Retinal pigment epithelial cell (primary cell): ENCODE results near the gene MX1.

Experiments
- DNase-seq: peaks from one replicate; pipeline ENCODE4 v3.0.0-alpha.2; 2010; ENCODE audit warnings: low read depth
- H3K4me3 ChIP-seq: 2 replicates; pipeline ENCODE4 v1.5.1; 2011; ENCODE audit warnings: mild to moderate bottlenecking, low read length, control low read depth, moderate library complexity
- CTCF ChIP-seq: conservative IDR thresholded peaks from 2 replicates; pipeline ENCODE4 v1.5.1; 2011; ENCODE audit warnings: low read depth, low read length, control low read depth, inconsistent platforms

The MX1 gene

GRCh38 chr21:41441546-41441945, 15.5 kb downstream of the MX1 start:
- no peak for DNase-seq
- TF ChIP-seq CTCF, result no peak
- no peak overlapping the region for H3K4me3 ChIP-seq

DNA sequence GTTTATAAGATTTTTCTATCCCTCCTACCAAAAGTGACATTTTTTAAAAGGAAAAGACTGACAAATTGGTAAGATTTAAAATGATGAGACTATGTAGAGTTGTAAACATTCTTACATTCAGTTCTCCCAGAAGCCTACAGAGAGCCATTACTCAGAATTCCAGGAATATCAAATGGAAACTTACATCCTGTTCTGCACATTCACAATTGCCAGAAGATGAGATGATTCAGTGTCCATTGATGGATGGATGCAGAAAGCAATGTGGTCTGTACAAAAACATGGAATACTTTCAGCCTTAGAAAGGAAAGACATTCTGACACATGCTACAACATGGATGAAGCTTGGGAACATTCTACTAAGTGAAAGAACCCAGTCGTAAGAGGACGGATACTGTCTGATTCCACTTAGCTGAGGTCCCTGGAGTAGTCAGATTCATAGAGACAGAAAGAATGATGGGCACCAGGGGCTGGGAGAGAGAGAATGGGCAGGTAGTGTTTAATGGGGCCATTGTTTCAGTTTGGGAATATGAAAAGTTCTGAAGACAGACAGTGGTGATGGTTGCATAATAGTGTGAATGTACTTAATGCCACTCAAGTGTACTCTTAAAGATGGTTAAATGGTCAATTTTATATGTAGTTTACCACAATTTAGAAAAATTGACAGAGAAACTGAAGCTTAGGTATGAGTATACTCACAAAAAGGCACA, 16.6 kb downstream of the MX1 start:
- H3K4me3 ChIP-seq, result no peak overlapping the region
- TF ChIP-seq CTCF, result no peak
- no peak for DNase-seq

DNA sequence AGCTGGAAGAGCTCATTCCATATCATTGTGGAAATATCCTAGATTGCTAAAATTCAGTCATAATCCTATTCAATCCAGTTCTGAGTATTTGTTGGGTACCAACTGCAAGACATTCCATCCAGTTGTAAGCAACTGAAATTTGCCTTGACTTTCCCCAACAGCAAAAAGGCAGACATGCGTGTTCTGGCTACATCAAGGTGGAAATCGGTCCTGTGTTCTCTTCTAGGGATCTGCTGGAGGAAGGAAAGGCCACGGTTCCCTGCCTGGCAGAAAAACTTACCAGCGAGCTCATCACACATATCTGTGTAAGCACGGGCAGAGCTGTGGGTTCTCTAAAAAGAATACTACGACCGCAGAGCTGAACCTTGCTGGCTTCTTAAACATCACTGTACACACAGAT, 17.5 kb downstream of the MX1 start:
- TF ChIP-seq CTCF, result no peak
- H3K4me3 ChIP-seq, result no peak overlapping the region
- DNase-seq, result no peak

DNA sequence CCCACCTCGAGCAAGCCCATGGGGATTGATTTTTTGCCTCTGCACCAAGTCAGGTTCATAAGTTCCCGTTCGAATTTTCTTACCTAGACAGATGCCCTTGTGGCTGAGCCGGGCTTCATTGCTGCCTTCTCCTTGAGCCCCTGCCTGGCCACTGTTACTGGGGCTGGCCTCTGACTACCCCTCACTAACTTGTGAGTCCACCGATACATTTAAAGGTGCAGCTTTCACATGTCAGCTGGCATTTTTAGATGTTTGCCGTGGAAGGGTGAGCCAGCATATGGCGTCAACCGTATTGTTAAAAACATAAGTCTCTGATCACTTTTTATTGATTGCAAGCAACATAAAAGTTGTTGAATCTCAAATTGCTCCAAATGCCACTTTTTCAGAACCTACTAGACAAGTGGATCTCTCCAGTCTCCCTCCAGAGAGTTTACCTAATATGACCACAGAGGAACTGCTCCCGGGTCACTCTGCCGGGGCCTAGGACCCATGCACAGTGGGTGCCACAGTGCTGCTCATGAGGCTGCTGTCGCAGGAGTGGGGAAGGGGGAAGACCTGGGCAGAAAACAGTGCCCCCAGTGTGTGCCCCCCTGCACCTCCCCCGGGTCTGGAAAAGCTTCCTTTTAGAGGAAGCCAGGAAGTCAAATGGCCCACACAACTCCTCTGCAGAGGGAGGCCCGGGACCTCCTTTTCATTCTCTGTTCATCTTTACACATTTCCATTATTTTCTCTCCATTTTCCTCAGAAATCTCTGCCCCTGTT, 18.8 kb downstream of the MX1 start:
- no peak overlapping the region for H3K4me3 ChIP-seq
- no peak for DNase-seq
- TF ChIP-seq CTCF, result no peak

DNA sequence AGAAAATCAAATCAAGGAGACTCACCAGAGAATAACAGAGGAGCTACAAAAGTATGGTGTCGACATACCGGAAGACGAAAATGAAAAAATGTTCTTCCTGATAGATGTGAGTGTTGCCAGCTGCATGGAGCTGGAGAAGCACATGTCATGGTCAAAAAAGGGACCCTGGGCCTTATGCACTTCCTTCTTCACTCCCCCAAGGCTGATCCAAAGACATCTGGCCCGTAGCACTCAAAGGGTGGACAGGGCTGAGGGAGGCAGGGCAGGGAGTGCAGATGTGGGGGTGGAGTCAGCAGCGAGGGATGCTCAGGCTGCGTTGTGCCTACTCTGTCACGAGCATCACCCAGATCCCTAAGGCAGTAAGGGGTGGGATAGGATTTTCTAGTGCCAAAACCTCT, 19.4 kb downstream of the MX1 start:
- no peak for DNase-seq
- no peak overlapping the region for H3K4me3 ChIP-seq
- TF ChIP-seq CTCF, result no peak

DNA sequence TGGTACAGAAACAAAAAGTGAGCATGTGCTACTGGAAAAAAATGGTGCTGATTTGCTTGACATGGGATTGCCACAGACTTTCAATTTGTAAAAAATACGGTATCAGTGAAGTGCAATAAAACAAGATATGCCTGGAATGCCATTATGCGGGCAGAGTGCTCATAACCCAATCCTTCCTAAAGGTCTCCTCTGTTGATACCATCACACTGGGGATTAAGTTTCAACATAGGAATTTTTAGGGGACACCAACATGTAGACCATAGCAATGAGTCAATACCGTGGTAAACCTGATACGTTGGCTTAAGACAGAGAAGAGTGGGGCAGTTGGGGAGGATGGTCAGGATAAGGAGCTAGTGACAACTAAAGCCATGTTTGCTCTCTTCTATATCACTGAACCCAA, 20.5 kb downstream of the MX1 start:
- no peak for DNase-seq
- no peak for TF ChIP-seq CTCF
- H3K4me3 ChIP-seq, result no peak overlapping the region

DNA sequence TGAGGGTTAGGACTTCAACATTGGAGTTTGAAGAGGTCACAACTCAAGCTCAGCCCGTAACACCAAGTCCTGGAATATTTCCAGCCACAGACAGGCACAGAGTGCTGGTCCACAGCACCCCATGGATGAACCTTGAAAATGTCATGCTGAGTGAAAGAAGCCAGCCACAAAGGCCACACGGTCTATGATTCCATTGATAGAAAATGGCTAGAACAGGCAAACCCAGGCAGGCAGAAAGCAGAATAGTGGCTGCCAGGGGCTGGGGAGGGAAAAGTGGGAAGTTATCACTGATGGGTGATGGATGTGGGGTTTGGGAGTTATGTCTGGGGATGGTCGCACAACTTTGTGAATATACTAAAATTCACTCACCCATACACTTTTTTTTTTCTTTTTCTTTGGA, 21.3 kb downstream of the MX1 start:
- DNase-seq, result no peak
- no peak overlapping the region for H3K4me3 ChIP-seq
- no peak for TF ChIP-seq CTCF
